H9 (cell line): ENCODE results near the gene C3orf70. TPM values are rescaled to one million over a fixed set of nuclear protein-coding genes. Genes with fewer than 3 reads are reported as not detected.

Source experiments
- DNase-seq: peaks from one replicate; pipeline ENCODE4 v3.0.0-alpha.2; 2017
- H2AFZ ChIP-seq: one replicate; pipeline ENCODE4 v1.6.1; 2013; ENCODE audit warnings: mild to moderate bottlenecking, low read length, control low read depth, moderate library complexity
- H2AK5ac ChIP-seq: 2 replicates; pipeline ENCODE4 v1.6.1; 2013; ENCODE audit warnings: low read length, control low read depth, mixed read lengths; ENCODE audit not compliant: insufficient read length
- H2BK120ac ChIP-seq: one replicate; pipeline ENCODE4 v1.6.1; 2013; ENCODE audit warnings: low read depth, mild to moderate bottlenecking, low read length, control low read depth, inconsistent platforms; ENCODE audit not compliant: poor library complexity, severe bottlenecking
- H2BK12ac ChIP-seq: 2 replicates; pipeline ENCODE4 v1.6.1; 2013; ENCODE audit warnings: low read length, control low read depth, mixed read lengths, low read depth; ENCODE audit not compliant: insufficient read length
- H2BK15ac ChIP-seq: 2 replicates; pipeline ENCODE4 v1.6.1; 2013; ENCODE audit warnings: low read depth, low read length, control low read depth
- H2BK20ac ChIP-seq: one replicate; pipeline ENCODE4 v1.6.1; 2013; ENCODE audit warnings: low read depth, mild to moderate bottlenecking, low read length, control low read depth, inconsistent platforms; ENCODE audit not compliant: poor library complexity, severe bottlenecking
- H2BK5ac ChIP-seq: 2 replicates; pipeline ENCODE4 v1.6.1; 2013; ENCODE audit warnings: low read length, control low read depth, mixed read lengths; ENCODE audit not compliant: insufficient read length
- H3K14ac ChIP-seq: 2 replicates; pipeline ENCODE4 v1.6.1; 2013; ENCODE audit warnings: low read length, control low read depth; ENCODE audit not compliant: insufficient read depth
- H3K18ac ChIP-seq: 2 replicates; pipeline ENCODE4 v1.6.1; 2013; ENCODE audit warnings: low read depth, mild to moderate bottlenecking, mixed read lengths, low read length, control low read depth; ENCODE audit not compliant: insufficient read length
- H3K23ac ChIP-seq: 2 replicates; pipeline ENCODE4 v1.6.1; 2013; ENCODE audit warnings: low read length, control low read depth, mixed read lengths, low read depth; ENCODE audit not compliant: insufficient read length
- H3K23me2 ChIP-seq: 2 replicates; pipeline ENCODE4 v1.6.1; 2013; ENCODE audit warnings: low read depth, mild to moderate bottlenecking, mixed read lengths, low read length, control low read depth; ENCODE audit not compliant: insufficient read length, poor library complexity, severe bottlenecking
- H3K27ac ChIP-seq: 2 replicates; pipeline ENCODE4 v1.5.1; 2013; ENCODE audit warnings: low read length, control low read depth, mixed read lengths, low read depth; ENCODE audit not compliant: insufficient read length
- H3K27me3 ChIP-seq: 2 replicates; pipeline ENCODE4 v1.6.1; 2013; ENCODE audit warnings: low read length, control low read depth, inconsistent platforms; ENCODE audit not compliant: insufficient read depth
- H3K4ac ChIP-seq: 2 replicates; pipeline ENCODE4 v1.6.1; 2013; ENCODE audit warnings: low read depth, mild to moderate bottlenecking, control low read depth, inconsistent platforms, low read length, moderate library complexity
- H3K4me1 ChIP-seq: 2 replicates; pipeline ENCODE4 v1.6.1; 2013; ENCODE audit warnings: low read length, control low read depth, inconsistent platforms; ENCODE audit not compliant: insufficient read depth
- H3K4me2 ChIP-seq: 2 replicates; pipeline ENCODE4 v1.6.1; 2013; ENCODE audit warnings: low read length, control low read depth, mixed read lengths; ENCODE audit not compliant: insufficient read length, insufficient read depth
- H3K56ac ChIP-seq: 2 replicates; pipeline ENCODE4 v1.6.1; 2013; ENCODE audit warnings: low read depth, mild to moderate bottlenecking, mixed read lengths, low read length, control low read depth; ENCODE audit not compliant: insufficient read length
- H3K79me1 ChIP-seq: 2 replicates; pipeline ENCODE4 v1.6.1; 2013; ENCODE audit warnings: low read depth, mild to moderate bottlenecking, moderate library complexity, low read length, control low read depth, inconsistent platforms; ENCODE audit not compliant: insufficient read depth, poor library complexity, severe bottlenecking
- H3K79me2 ChIP-seq: 2 replicates; pipeline ENCODE4 v1.6.1; 2013; ENCODE audit warnings: low read length, control low read depth, inconsistent platforms; ENCODE audit not compliant: insufficient read depth
- H3K9ac ChIP-seq: 2 replicates; pipeline ENCODE4 v1.6.1; 2013; ENCODE audit warnings: low read length, control low read depth, mixed read lengths; ENCODE audit not compliant: insufficient read length; ENCODE audit errors: extremely low read depth
- H3K9me3 ChIP-seq: one replicate; pipeline ENCODE4 v1.6.1; 2013; ENCODE audit warnings: low read depth, low read length, inconsistent platforms; ENCODE audit not compliant: control insufficient read depth
- H3T11ph ChIP-seq: one replicate; pipeline ENCODE4 v1.6.1; 2013; ENCODE audit warnings: mild to moderate bottlenecking, low read length, control low read depth, inconsistent platforms
- H4K20me1 ChIP-seq: one replicate; pipeline ENCODE4 v1.6.1; 2013; ENCODE audit not compliant: control insufficient read depth, insufficient read length, insufficient read depth
- H4K5ac ChIP-seq: 2 replicates; pipeline ENCODE4 v1.6.1; 2013; ENCODE audit warnings: low read depth, mild to moderate bottlenecking, mixed read lengths, low read length, control low read depth; ENCODE audit not compliant: insufficient read length
- H4K8ac ChIP-seq: replicated peaks from 2 replicates; pipeline ENCODE4 v1.6.1; 2013; ENCODE audit warnings: low read length, control low read depth, mixed read lengths, low read depth; ENCODE audit not compliant: insufficient read length
- H4K91ac ChIP-seq: 2 replicates; pipeline ENCODE4 v1.6.1; 2013; ENCODE audit warnings: low read depth, mild to moderate bottlenecking, moderate library complexity, mixed read lengths, low read length, control low read depth; ENCODE audit not compliant: insufficient read length
- H3K27ac Mint-ChIP-seq, 3 experiments: 2 replicates in 2 of 3; 3 replicates in 1 of 3; pipeline ENCODE4 v1.8.0; 2020 to 2021; ENCODE audit warnings: mixed read lengths in 3 of 3, mild to moderate bottlenecking in 1 of 3, moderate library complexity in 1 of 3
- H3K27me3 Mint-ChIP-seq: 2 replicates; pipeline ENCODE4 v1.8.0; 2021; ENCODE audit warnings: low read depth, mild to moderate bottlenecking, moderate library complexity, mixed read lengths
- H3K36me3 Mint-ChIP-seq, 3 experiments: 2 replicates in 2 of 3; 3 replicates in 1 of 3; pipeline ENCODE4 v1.8.0; 2020 to 2021; ENCODE audit warnings: low read depth in 3 of 3, mixed read lengths in 3 of 3; ENCODE audit not compliant: insufficient read depth in 1 of 3
- H3K4me1 Mint-ChIP-seq, 2 experiments: 2 replicates each; pipeline ENCODE4 v1.8.0; 2020; ENCODE audit warnings: mixed read lengths in 2 of 2
- H3K4me3 Mint-ChIP-seq, 2 experiments: 2 replicates in 1 of 2; 3 replicates in 1 of 2; pipeline ENCODE4 v1.8.0; 2020 to 2021; ENCODE audit warnings: mild to moderate bottlenecking in 2 of 2, mixed read lengths in 2 of 2, moderate library complexity in 1 of 2
- H3K9me3 Mint-ChIP-seq, 2 experiments: 2 replicates in 1 of 2; 3 replicates in 1 of 2; pipeline ENCODE4 v1.8.0; 2020; ENCODE audit warnings: mild to moderate bottlenecking in 2 of 2, mixed read lengths in 2 of 2, moderate library complexity in 1 of 2
- WGBS: extraction: QIAGEN DNeasy Blood & Tissue Kit; methylation state at CpG from one replicate; pipeline ENCODE4 v1.1.7; 2013; ENCODE audit warnings: missing lambda C conversion rate, low lambda C conversion rate, mixed read lengths; ENCODE audit not compliant: insufficient read length; ENCODE audit errors: extremely low coverage; 5-methylcytosine and 5-hydroxymethylcytosine counted together
- total RNA-seq: library from RNA; stranded (reverse); gene quantifications from 2 replicates; pipeline ENCODE4 v1.2.1, GENCODE V29; 2021
- TF ChIP-seq, protein P1 (sequence below): fragments of 200-600 bp; sonication (generic); conservative IDR thresholded peaks from 3 replicates; pipeline ENCODE4 v1.8.0; 2021; ENCODE audit warnings: antibody characterized with exemption, mild to moderate bottlenecking

The C3orf70 gene
- total RNA-seq, 1 experiment from 2014 or later, result 0.52 TPM

GRCh38 chr3:185153171-185153771 is 411 bp upstream of the C3orf70 start:
- Histone ChIP-seq H2BK20ac (no peak overlapping the region), H3K4ac (no peak overlapping the region), H3K56ac (no peak overlapping the region), H3K9me3 (no peaks in the 10 kb centered on the region), H3T11ph (no peak overlapping the region), H2BK5ac (no peak overlapping the region), H4K20me1 (no peaks in the 10 kb centered on the region), H4K8ac (no peak overlapping the region), H2AFZ (no peak overlapping the region), H3K9ac (peak overlapping the region; percentile 9), H3K4me1 (peaks cover 4% of the 10 kb centered on the region; the same call in 1 of the 2 replicates), H3K4me2 (peak overlapping the region; percentile 80), H2AK5ac (no peak overlapping the region), H2BK12ac (no peak overlapping the region), H4K5ac (no peak overlapping the region), H3K79me2 (no peaks in the 10 kb centered on the region), H3K18ac (no peak overlapping the region), H3K27me3 (peaks cover 7% of the 10 kb centered on the region; the same call in 1 of the 2 replicates), H3K27ac (no peak overlapping the region), H4K91ac (no peak overlapping the region), H2BK15ac (no peak overlapping the region), H3K79me1 (no peaks in the 10 kb centered on the region), H3K14ac (peak overlapping the region; percentile 51), H3K23ac (no peak overlapping the region), H3K23me2 (peaks cover 13% of the 10 kb centered on the region), H2BK120ac (no peak overlapping the region)
- Mint-ChIP-seq H3K36me3 (no peaks in the 10 kb centered on the region), H3K9me3 (no peaks in the 10 kb centered on the region), H3K4me3 (peak overlapping the region in 1 of 2 experiments; percentile 86; a peak in 3 of 5 replicates), H3K4me1 (peaks cover 8 to 11% of the 10 kb centered on the region in 2 experiments), H3K27me3 (peaks cover 35% of the 10 kb centered on the region), H3K27ac (no peak overlapping the region)
- DNase-seq, result peak; percentile 68
- TF ChIP-seq, protein P1, sequence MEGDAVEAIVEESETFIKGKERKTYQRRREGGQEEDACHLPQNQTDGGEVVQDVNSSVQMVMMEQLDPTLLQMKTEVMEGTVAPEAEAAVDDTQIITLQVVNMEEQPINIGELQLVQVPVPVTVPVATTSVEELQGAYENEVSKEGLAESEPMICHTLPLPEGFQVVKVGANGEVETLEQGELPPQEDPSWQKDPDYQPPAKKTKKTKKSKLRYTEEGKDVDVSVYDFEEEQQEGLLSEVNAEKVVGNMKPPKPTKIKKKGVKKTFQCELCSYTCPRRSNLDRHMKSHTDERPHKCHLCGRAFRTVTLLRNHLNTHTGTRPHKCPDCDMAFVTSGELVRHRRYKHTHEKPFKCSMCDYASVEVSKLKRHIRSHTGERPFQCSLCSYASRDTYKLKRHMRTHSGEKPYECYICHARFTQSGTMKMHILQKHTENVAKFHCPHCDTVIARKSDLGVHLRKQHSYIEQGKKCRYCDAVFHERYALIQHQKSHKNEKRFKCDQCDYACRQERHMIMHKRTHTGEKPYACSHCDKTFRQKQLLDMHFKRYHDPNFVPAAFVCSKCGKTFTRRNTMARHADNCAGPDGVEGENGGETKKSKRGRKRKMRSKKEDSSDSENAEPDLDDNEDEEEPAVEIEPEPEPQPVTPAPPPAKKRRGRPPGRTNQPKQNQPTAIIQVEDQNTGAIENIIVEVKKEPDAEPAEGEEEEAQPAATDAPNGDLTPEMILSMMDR, result no peak
- no CpG with 5 or more reads among the region's 53 CpGs for WGBS
